Measurements from ENCODE around the gene LCN10. TPM values are rescaled to one million over a fixed set of nuclear protein-coding genes. Genes with fewer than 3 reads are reported as not detected.

Gene LCN10
- total RNA-seq, 1 donor from 2014 or later, result 8.3 TPM

GRCh38 chr9:136754626-136755301 is 12.0 kb upstream of the LCN10 start:
- no peak for DNase-seq (ENCODE audit: extremely low spot score in 2 of 2)
- Histone ChIP-seq H3K27ac (no peak overlapping the region), H3K27me3 (no peaks in the 10 kb centered on the region), H3K36me3 (no peaks in the 10 kb centered on the region), H3K4me1 (no peaks in the 10 kb centered on the region), H3K4me3 (no peak overlapping the region), H3K9me3 (peaks cover 6% of the 10 kb centered on the region)
- no peak for TF ChIP-seq POLR2A (IDR thresholded peaks at IDR 0.05)
- intact Hi-C loops (cut with DNase I), result no loop called here

GRCh38 chr9:136754059-136754572 is 11.4 kb upstream of the LCN10 start:
- Histone ChIP-seq H3K4me3 (no peak overlapping the region), H3K36me3 (no peaks in the 10 kb centered on the region), H3K27ac (no peak overlapping the region), H3K9me3 (peaks cover 6% of the 10 kb centered on the region), H3K27me3 (no peaks in the 10 kb centered on the region), H3K4me1 (no peaks in the 10 kb centered on the region)
- intact Hi-C loops (cut with DNase I), result no loop called here
- no peak for DNase-seq (ENCODE audit: extremely low spot score in 2 of 2)
- TF ChIP-seq CTCF (IDR thresholded peaks at IDR 0.05) (no peak), POLR2AphosphoS5 (IDR thresholded peaks at IDR 0.05; ENCODE audit: insufficient read depth in 1 of 2, low read depth in 1 of 2) (no peak), POLR2A (IDR thresholded peaks at IDR 0.05) (no peak)

- intact Hi-C loops (cut with DNase I), result no loop called here
- Histone ChIP-seq H3K36me3 (no peaks in the 10 kb centered on the region), H3K27ac (no peak overlapping the region), H3K4me1 (no peaks in the 10 kb centered on the region), H3K27me3 (no peaks in the 10 kb centered on the region), H3K4me3 (no peak overlapping the region), H3K9me3 (peaks cover 6% of the 10 kb centered on the region)
- TF ChIP-seq POLR2A (IDR thresholded peaks at IDR 0.05), result no peak
- no peak for TF ChIP-seq CTCF (IDR thresholded peaks at IDR 0.05)
- TF ChIP-seq POLR2AphosphoS5 (IDR thresholded peaks at IDR 0.05; ENCODE audit: insufficient read depth in 1 of 2, low read depth in 1 of 2), result no peak
- no peak for DNase-seq (ENCODE audit: extremely low spot score in 2 of 2)
Measured at GRCh38 chr9:136753371-136754058, 10.8 kb upstream of the LCN10 start.

- Histone ChIP-seq H3K27me3 (no peaks in the 10 kb centered on the region), H3K27ac (no peak overlapping the region), H3K4me1 (no peaks in the 10 kb centered on the region), H3K9me3 (peaks cover 6% of the 10 kb centered on the region), H3K36me3 (no peaks in the 10 kb centered on the region), H3K4me3 (no peak overlapping the region)
- intact Hi-C loops (cut with DNase I), result no loop called here
- DNase-seq (ENCODE audit: extremely low spot score in 2 of 2), result no peak
- no peak for TF ChIP-seq POLR2A (IDR thresholded peaks at IDR 0.05)
- no peak for TF ChIP-seq CTCF (IDR thresholded peaks at IDR 0.05)
- TF ChIP-seq POLR2AphosphoS5 (IDR thresholded peaks at IDR 0.05; ENCODE audit: insufficient read depth in 1 of 2, low read depth in 1 of 2), result no peak
Measured at GRCh38 chr9:136751814-136752213, 9.1 kb upstream of the LCN10 start.

GRCh38 chr9:136751244-136751643 is 8.5 kb upstream of the LCN10 start:
- Histone ChIP-seq H3K27ac (no peak overlapping the region), H3K9me3 (peaks cover 6% of the 10 kb centered on the region), H3K27me3 (no peaks in the 10 kb centered on the region), H3K36me3 (no peaks in the 10 kb centered on the region), H3K4me1 (no peaks in the 10 kb centered on the region), H3K4me3 (no peak overlapping the region)
- intact Hi-C loops (cut with DNase I), result no loop called here
- DNase-seq (ENCODE audit: extremely low spot score in 2 of 2), result no peak
- no peak for TF ChIP-seq POLR2AphosphoS5 (IDR thresholded peaks at IDR 0.05; ENCODE audit: insufficient read depth in 1 of 2, low read depth in 1 of 2)
- no peak for TF ChIP-seq POLR2A (IDR thresholded peaks at IDR 0.05)
- TF ChIP-seq CTCF (IDR thresholded peaks at IDR 0.05), result no peak

All from vagina (tissue), 2 donors.